Liver (tissue), 3 donors: ENCODE results near the gene PIM1.

Experiments used
- CTCF ChIP-seq: fragments of 150-350 bp; IDR thresholded peaks from 2 replicates; pipeline ENCODE4 v1.5.1; 2017; ENCODE audit warnings: improper control_type of control experiment, low read depth, low read length; ENCODE audit not compliant: missing input control
- EGR1 ChIP-seq, 2 donors: IDR thresholded peaks; 2 replicates each; pipeline ENCODE4 v1.6.1; 2016 to 2018; ENCODE audit warnings: antibody characterized with exemption in 2 of 2, low read depth in 2 of 2
- GABPA ChIP-seq, 2 donors: IDR thresholded peaks in 1 of 2; conservative IDR thresholded peaks in 1 of 2; 2 replicates each; pipeline ENCODE4 v1.6.1; 2016; ENCODE audit warnings: antibody characterized with exemption in 2 of 2, mild to moderate bottlenecking in 1 of 2, moderate library complexity in 1 of 2
- HNF4G ChIP-seq: IDR thresholded peaks from 2 replicates; pipeline ENCODE4 v1.6.1; 2016; ENCODE audit warnings: antibody characterized with exemption
- JUND ChIP-seq, 2 donors: IDR thresholded peaks; 2 replicates each; pipeline ENCODE4 v1.6.1; 2016; ENCODE audit warnings: antibody characterized with exemption in 2 of 2
- RAD21 ChIP-seq, 2 donors: IDR thresholded peaks; 2 replicates each; pipeline ENCODE4 v1.6.1; 2016; ENCODE audit warnings: antibody characterized with exemption in 2 of 2, mild to moderate bottlenecking in 2 of 2
- SP1 ChIP-seq: IDR thresholded peaks from 2 replicates; pipeline ENCODE4 v1.6.1; 2018; ENCODE audit warnings: antibody characterized with exemption, mild to moderate bottlenecking
- YY1 ChIP-seq: IDR thresholded peaks from 2 replicates; pipeline ENCODE4 v1.6.1; 2016; ENCODE audit warnings: antibody characterized with exemption, mild to moderate bottlenecking
- TF ChIP-seq, protein P1 (sequence below): IDR thresholded peaks from 2 replicates; pipeline ENCODE4 v1.6.1; 2016; ENCODE audit warnings: antibody characterized with exemption
- TF ChIP-seq, protein P2 (sequence below): IDR thresholded peaks from 2 replicates; pipeline ENCODE4 v1.6.1; 2016; ENCODE audit warnings: antibody characterized with exemption
- TF ChIP-seq, protein P3 (sequence below): IDR thresholded peaks from 2 replicates; pipeline ENCODE4 v1.6.1; 2016; ENCODE audit warnings: antibody characterized with exemption, mild to moderate bottlenecking
- donor health status: healthy.
- donor health status: healthy.

DNA sequence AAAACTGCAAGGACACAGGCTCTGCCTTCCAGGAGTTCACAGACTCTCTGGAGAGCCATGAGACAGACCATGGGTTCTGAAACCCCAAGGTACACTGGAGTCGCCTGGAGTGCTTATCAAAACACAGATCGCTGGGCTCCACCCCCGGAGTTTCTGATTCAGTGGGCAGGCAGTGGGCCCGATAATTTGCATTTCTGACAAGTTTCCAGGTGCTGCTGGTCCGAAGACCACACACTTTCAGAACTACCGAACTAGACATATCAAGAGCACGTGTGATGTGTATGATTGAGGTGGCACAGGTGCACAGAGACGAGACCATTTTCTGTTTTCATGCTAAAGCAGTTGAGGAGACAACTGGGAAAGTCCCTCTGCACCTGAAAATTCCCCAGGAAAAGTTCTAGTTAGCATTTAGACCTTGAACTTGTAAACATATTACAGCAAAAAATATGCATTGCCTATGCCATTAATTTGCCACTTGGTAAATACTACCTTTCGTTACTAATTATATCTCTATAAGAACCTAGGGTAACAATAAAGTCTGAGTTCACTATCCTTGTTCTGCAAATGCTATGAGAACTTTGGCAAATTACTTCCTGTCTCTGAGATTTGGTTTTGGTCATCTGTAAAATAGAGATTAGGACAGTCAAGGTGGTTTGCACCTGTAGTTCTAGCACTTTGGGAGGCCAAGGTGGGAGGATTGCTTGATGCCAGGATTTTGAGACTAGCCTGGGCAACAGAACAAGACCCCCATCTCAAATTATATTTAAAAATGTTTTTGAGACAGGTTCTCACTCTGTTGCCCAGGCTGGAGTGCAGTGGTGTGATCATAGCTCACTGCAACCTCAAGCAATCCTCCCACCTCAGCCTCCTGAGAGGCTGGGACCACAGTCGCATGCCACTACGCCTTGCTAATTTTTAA lies 14.3 kb upstream of the PIM1 start:
- TF ChIP-seq CTCF (no peak), YY1 (peak; percentile 28), GABPA (IDR thresholded peaks at IDR 0.05 in 1 of 2, conservative IDR thresholded peaks at IDR 0.05 in 1 of 2) (no peak), RAD21 (IDR thresholded peaks at IDR 0.05) (no peak), JUND (IDR thresholded peaks at IDR 0.05) (no peak), HNF4G (no peak), EGR1 (IDR thresholded peaks at IDR 0.05; ENCODE audit: low read depth in 2 of 2) (no peak), SP1 (peak; percentile 35)
- TF ChIP-seq, protein P1, sequence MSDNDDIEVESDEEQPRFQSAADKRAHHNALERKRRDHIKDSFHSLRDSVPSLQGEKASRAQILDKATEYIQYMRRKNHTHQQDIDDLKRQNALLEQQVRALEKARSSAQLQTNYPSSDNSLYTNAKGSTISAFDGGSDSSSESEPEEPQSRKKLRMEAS, result no peak
- TF ChIP-seq, protein P2, sequence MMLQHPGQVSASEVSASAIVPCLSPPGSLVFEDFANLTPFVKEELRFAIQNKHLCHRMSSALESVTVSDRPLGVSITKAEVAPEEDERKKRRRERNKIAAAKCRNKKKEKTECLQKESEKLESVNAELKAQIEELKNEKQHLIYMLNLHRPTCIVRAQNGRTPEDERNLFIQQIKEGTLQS, result no peak
- TF ChIP-seq, protein P3, sequence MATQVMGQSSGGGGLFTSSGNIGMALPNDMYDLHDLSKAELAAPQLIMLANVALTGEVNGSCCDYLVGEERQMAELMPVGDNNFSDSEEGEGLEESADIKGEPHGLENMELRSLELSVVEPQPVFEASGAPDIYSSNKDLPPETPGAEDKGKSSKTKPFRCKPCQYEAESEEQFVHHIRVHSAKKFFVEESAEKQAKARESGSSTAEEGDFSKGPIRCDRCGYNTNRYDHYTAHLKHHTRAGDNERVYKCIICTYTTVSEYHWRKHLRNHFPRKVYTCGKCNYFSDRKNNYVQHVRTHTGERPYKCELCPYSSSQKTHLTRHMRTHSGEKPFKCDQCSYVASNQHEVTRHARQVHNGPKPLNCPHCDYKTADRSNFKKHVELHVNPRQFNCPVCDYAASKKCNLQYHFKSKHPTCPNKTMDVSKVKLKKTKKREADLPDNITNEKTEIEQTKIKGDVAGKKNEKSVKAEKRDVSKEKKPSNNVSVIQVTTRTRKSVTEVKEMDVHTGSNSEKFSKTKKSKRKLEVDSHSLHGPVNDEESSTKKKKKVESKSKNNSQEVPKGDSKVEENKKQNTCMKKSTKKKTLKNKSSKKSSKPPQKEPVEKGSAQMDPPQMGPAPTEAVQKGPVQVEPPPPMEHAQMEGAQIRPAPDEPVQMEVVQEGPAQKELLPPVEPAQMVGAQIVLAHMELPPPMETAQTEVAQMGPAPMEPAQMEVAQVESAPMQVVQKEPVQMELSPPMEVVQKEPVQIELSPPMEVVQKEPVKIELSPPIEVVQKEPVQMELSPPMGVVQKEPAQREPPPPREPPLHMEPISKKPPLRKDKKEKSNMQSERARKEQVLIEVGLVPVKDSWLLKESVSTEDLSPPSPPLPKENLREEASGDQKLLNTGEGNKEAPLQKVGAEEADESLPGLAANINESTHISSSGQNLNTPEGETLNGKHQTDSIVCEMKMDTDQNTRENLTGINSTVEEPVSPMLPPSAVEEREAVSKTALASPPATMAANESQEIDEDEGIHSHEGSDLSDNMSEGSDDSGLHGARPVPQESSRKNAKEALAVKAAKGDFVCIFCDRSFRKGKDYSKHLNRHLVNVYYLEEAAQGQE, result no peak
